ENCODE measurements around the gene UTS2B. TPM values are rescaled to one million over a fixed set of nuclear protein-coding genes. Genes with fewer than 3 reads are reported as not detected.

The UTS2B gene
- total and polyA plus RNA-seq, 10 of the 15 experiments (the other 5 are each of a cell fraction or from before 2014, with no cell fraction given): 0.15 to 0.72 (median 0.44) TPM

DNA sequence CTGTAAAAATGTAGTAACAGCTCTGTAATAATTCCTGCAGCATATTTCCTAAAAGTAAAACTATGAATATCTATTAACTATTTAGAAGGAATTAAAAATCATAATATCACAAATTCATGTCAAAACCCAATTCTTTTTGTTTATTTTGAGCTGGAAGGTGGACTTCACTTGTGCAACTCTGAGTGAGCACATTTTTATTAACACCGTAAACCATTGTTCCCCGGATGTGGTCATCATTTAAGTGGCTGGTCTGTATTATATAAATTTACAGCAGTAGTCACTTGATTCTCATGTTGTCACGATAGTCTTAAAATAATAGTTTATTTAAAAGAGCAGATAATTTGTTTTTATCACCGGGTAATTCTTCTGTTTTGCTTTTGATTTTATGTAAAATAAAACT, 43.0 kb upstream of the UTS2B start:
- in situ Hi-C loops (cut with MboI): no loop called here
- intact Hi-C loops (cut with micrococcal nuclease; ENCODE audit: unreplicated experiment): no loop called here
- FAIRE-seq: no peak
- Histone ChIP-seq H4K20me1 (ENCODE audit: control insufficient read depth, insufficient read depth) (no peaks in the 10 kb centered on the region), H3K4me2 (ENCODE audit: control insufficient read depth, insufficient read depth) (no peak overlapping the region), H3K27me3 (replicated peaks in 1 of 2; ENCODE audit: control insufficient read depth in 2 of 2, insufficient read depth in 2 of 2, low read length in 1 of 2) (no peaks in the 10 kb centered on the region), H3K4me3 (no peak overlapping the region), H3K36me3 (ENCODE audit: control insufficient read depth in 2 of 2, insufficient read depth in 2 of 2, low read length in 1 of 2) (peaks cover 2 to 15% of the 10 kb centered on the region in 2 experiments; a peak in 3 of 4 replicates), H3K9me3 (replicated peaks; ENCODE audit: control insufficient read depth, insufficient read depth, low read length) (no peaks in the 10 kb centered on the region), H2AFZ (ENCODE audit: control insufficient read depth, low read depth, low read length) (no peak overlapping the region), H3K27ac (ENCODE audit: control insufficient read depth, insufficient read depth) (no peak overlapping the region), H3K4me1 (ENCODE audit: control insufficient read depth, insufficient read depth, low read length) (peaks cover 8% of the 10 kb centered on the region), H3K9ac (ENCODE audit: control insufficient read depth, insufficient read depth, low read length) (no peak overlapping the region), H3K79me2 (ENCODE audit: control insufficient read depth, insufficient read depth, low read length) (no peaks in the 10 kb centered on the region)
- CTCF ChIA-PET: interaction anchor here (1.4 to 1.8 kb wide), 4 partner anchors 9 to 237 kb away, joined by 4 to 8 read pairs (median 4); no protein-coding TSS in a partner anchor
- TF ChIP-seq, protein P1, sequence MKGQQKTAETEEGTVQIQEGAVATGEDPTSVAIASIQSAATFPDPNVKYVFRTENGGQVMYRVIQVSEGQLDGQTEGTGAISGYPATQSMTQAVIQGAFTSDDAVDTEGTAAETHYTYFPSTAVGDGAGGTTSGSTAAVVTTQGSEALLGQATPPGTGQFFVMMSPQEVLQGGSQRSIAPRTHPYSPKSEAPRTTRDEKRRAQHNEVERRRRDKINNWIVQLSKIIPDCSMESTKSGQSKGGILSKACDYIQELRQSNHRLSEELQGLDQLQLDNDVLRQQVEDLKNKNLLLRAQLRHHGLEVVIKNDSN (IDR thresholded peaks at IDR 0.05; ENCODE audit: borderline replicate concordance, extremely low read length, insufficient read depth, low read depth, low read length): no peak
- TF ChIP-seq, protein P2, sequence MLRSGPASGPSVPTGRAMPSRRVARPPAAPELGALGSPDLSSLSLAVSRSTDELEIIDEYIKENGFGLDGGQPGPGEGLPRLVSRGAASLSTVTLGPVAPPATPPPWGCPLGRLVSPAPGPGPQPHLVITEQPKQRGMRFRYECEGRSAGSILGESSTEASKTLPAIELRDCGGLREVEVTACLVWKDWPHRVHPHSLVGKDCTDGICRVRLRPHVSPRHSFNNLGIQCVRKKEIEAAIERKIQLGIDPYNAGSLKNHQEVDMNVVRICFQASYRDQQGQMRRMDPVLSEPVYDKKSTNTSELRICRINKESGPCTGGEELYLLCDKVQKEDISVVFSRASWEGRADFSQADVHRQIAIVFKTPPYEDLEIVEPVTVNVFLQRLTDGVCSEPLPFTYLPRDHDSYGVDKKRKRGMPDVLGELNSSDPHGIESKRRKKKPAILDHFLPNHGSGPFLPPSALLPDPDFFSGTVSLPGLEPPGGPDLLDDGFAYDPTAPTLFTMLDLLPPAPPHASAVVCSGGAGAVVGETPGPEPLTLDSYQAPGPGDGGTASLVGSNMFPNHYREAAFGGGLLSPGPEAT (IDR thresholded peaks at IDR 0.05; ENCODE audit: low read depth): no peak
- TF ChIP-seq ETV6 (conservative IDR thresholded peaks at IDR 0.05 in 1 of 2, IDR thresholded peaks at IDR 0.05 in 1 of 2; ENCODE audit: borderline replicate concordance in 1 of 2, low read depth in 1 of 2): no peak
- TF ChIP-seq NR2C2 (IDR thresholded peaks at IDR 0.05; ENCODE audit: borderline replicate concordance, control insufficient read depth, insufficient read length, low read depth): no peak
- TF ChIP-seq, protein P3, sequence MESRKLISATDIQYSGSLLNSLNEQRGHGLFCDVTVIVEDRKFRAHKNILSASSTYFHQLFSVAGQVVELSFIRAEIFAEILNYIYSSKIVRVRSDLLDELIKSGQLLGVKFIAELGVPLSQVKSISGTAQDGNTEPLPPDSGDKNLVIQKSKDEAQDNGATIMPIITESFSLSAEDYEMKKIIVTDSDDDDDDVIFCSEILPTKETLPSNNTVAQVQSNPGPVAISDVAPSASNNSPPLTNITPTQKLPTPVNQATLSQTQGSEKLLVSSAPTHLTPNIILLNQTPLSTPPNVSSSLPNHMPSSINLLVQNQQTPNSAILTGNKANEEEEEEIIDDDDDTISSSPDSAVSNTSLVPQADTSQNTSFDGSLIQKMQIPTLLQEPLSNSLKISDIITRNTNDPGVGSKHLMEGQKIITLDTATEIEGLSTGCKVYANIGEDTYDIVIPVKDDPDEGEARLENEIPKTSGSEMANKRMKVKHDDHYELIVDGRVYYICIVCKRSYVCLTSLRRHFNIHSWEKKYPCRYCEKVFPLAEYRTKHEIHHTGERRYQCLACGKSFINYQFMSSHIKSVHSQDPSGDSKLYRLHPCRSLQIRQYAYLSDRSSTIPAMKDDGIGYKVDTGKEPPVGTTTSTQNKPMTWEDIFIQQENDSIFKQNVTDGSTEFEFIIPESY (IDR thresholded peaks at IDR 0.05): no peak
- no peak for TF ChIP-seq SMAD1 (IDR thresholded peaks at IDR 0.05; ENCODE audit: low read depth, partially characterized antibody)
- TF ChIP-seq ESRRA (IDR thresholded peaks at IDR 0.05; ENCODE audit: low read length): no peak
- TF ChIP-seq TCF7 (IDR thresholded peaks at IDR 0.05; ENCODE audit: borderline replicate concordance): no peak
- no peak for TF ChIP-seq BRCA1 (IDR thresholded peaks at IDR 0.05; ENCODE audit: low read depth, low read length)
- no peak for TF ChIP-seq EP300 (IDR thresholded peaks at IDR 0.05; ENCODE audit: borderline replicate concordance in 1 of 2, control insufficient read depth in 1 of 2, low read depth in 2 of 2, low read length in 2 of 2)
- no peak for TF ChIP-seq IRF4 (IDR thresholded peaks at IDR 0.05; ENCODE audit: low read depth, low read length)
- TF ChIP-seq ASH2L (IDR thresholded peaks at IDR 0.05; ENCODE audit: borderline replicate concordance, low read depth): no peak
- SMC1A ChIA-PET (ENCODE audit: uncharacterized antibody, unreplicated experiment): interaction anchor here (1.0 to 4.7 kb wide), 4 partner anchors 10 to 135 kb away, joined by 4 to 51 read pairs (median 10); no protein-coding TSS in a partner anchor
- ATAC-seq: no peak
- RAD21 ChIA-PET (ENCODE audit: unreplicated experiment): interaction anchor here (1.2 kb wide), 2 partner anchors 8 to 14 kb away, joined by 3 to 4 read pairs; no protein-coding TSS in a partner anchor
- POLR2A ChIA-PET: interaction anchor here (0.8 to 2.3 kb wide), 3 partner anchors 10 to 176 kb away, joined by 3 to 9 read pairs (median 3); no protein-coding TSS in a partner anchor
- DNase-seq (ENCODE audit: low read depth, low spot score): no peak
- BruUV-seq (replicated peaks): no TSS peak
- WGBS (ENCODE audit: insufficient coverage, insufficient replicate concordance, low lambda C conversion rate, missing lambda C conversion rate): 85% methylated on average over 4 of the region's 4 CpGs
